GM03348 (cell line): Measurements from ENCODE around the gene BTAF1.
A peak's percentile ranks its signal among the peaks of the same experiment; 100 is the strongest.
"Not testable (repeated sequence)": the region's sequence is repeated elsewhere in the genome, so short reads cannot be mapped to it uniquely, and the experiment has no call there.

ENCODE experiments used
- DNase-seq: peaks from one replicate; pipeline ENCODE4 v3.0.0; 2012; ENCODE audit warnings: low spot score

Gene BTAF1

DNA sequence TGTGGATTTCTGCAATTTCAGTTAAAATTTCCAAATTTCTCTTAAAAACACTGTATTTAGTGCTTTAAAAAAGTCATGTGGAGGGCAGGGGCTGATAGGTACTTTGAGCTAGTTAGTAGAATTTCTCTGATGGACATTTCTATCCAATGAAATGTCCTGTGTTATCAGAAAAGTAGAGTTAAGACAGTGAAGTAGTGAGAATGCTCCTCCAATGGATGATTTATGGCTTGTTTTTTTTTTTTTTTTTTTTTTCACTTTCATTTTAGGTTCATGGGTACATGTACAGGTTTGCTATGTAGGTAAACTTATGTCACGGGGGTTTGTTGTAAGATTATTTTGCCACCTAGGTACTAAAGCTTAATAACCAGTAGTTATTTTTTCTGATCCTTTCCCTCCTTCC is 55.0 kb downstream of the BTAF1 start:
- no peak for DNase-seq

DNA sequence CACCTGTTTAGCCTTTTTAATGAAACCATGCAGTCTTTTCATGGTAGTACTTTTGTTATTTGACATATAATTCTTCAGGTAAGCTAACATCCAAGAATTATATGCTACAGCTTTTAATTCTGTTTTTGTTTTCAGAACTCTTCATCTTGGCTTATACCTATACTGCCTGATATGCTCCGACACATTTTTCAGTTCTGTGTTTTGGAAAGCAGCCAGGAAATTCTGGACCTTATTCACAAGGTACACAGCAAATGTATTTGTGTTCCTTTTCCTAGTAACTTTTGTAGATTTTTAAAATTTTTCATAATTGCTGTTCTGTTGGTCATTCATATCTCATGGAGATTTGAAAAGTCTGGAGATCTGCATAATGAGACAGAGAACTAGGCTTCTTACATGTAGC is 56.7 kb downstream of the BTAF1 start:
- DNase-seq, result no peak

DNA sequence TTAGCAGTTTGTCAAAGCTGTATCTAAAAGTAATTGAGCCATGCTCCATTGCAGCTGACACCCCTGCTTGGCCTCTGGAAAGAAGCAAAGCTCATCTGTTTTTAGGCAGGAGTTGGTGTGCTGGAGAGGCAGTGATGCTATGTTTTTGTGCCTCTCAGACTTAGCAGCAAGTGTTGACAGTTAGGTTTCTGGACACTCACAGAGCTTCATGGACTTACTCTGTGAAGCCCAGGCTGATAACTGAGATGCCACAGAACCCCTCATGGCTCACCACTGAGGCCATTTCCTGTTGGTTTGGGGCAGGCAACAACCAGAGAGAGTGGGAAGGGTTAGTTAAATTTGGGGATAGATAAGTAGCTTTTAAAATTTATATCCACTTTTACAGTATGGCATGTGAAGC is 59.8 kb downstream of the BTAF1 start:
- DNase-seq, result no peak

DNA sequence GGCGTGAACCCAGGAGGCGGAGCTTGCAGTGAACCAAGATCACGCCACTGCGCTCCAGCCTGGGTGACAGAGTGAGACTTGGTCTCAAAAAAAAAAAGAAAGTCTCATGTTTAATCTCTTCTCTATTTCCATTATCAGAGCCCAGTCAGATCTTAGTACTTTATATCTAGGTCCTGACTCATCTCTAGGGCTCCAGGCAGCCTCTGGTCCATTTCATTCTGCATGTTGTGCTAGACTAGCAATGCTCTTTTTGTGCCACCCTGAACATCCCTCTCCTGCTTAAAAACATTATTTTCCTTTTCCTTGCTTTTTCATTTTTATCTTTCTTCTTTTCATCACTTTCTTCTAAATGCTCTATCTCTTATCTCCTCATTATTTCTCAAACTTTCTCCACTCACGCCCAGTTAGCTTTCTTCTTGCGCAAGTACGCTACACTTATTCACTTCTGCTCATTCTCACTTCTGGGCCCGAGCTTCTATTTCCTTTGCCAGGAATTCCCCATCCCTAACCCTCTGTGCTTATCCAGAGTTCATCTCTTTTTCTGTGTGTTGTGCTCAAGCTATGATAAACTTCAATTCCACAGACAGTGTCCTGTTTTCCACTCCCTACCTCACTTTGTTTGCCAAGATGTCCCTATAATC is 63.9 kb downstream of the BTAF1 start:
- DNase-seq, result no peak

DNA sequence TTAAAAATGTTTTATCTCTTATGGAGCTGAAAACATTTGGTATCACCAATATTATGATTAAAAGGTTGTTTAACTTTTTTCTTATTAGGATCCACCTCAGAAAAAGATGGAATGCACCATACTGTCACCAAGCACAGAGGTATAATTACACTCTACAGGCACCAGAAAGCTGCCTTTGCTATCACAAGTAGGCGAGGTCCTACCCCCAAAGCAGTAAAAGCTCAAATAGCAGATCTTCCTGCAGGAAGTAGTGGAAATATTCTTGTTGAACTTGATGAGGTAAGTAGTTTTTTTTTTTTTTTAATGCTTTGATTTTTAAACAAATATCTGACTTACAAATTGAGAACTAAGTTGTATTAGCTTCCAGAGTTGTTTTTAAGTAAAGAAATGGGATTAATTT is 68.5 kb downstream of the BTAF1 start:
- DNase-seq, result no peak

DNA sequence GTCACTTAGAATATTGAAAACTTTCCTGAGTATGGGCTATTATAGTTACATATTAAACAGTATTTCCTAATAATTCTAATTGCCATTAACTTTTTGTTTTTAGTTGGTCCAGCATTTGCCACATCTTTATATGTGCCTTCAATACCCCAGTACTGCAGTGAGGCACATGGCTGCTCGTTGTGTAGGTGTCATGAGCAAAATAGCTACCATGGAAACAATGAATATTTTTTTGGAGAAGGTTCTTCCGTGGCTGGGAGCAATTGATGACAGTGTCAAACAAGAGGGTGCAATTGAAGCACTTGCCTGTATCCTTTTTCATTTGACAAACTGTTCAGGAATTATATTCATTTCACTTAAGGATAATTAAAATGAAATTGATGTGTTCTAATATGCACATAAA is 72.7 kb downstream of the BTAF1 start:
- DNase-seq, result no peak

DNA sequence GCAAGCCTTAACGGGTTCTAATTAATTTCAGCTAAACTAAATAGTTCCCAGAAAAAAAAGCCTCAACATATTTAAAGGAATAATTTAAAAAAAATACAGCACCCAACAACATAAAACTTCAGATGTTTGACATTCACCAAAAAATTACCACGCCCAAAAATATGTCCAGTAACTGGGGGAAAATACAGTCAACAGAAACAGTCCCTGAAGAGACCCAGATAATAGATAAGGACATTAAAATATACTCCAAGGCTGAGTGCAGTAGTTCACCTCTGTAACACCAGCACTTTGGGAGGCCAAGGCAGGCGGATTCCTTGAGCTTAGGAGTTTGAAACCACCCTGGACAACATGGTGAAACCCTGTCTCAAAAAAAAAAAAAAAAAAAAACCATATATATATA is 78.0 kb downstream of the BTAF1 start:
- DNase-seq, result no peak

DNA sequence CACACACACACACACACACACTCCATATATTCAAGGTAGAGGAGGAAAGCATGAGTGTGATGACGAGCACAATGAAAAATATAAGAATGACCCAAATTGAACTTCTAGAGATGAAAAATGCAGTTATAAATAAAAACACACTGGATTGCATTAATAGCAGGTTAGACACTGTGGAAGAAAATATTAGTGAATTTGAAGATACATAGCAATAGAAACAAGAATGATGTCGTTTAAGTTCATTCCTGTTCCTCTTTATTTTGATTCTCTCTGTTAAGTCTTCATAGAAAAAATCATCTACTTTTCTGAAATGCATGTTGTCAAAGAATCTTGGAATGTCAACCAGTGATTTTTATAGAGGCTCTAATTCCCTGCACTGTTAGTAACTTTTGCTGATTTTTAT is 78.4 kb downstream of the BTAF1 start:
- DNase-seq, result no peak

DNA sequence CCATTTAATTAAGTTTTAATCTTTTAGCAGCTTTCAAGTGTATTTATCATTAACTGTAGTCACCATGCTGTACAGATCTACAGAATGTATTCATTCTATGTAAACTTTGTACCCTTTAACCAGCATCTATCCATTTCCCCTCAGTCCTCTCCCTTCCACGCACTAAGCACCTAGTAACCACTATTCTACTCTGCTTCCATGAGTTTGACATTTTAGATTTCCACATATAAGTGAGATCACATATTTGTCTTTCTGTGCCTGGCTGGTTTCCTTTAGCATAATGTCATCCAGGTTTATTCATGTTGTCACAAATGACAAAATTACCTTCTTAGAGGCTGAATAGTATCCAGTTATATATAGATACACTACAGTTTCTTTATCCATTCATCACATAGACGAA is 79.7 kb downstream of the BTAF1 start:
- DNase-seq, result no peak

DNA sequence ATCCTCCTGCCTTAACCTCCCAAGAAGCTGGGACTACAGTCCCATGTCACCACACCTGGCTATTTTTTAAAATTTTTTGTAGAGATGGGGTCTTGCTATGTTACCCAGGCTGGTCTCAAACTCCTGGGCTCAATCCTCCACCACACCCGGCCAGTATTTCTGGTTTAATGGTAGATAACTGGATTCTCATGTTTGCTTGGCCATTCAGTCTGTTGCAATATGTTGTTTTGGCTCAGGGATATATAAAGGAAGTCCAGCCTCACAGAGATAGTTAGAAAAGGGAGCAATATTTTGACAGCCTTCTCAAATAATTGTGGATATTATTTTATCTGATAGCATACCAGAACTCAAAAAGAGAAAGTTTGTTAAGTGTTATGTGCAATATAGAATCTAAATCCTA is 82.4 kb downstream of the BTAF1 start:
- DNase-seq, result no peak

DNA sequence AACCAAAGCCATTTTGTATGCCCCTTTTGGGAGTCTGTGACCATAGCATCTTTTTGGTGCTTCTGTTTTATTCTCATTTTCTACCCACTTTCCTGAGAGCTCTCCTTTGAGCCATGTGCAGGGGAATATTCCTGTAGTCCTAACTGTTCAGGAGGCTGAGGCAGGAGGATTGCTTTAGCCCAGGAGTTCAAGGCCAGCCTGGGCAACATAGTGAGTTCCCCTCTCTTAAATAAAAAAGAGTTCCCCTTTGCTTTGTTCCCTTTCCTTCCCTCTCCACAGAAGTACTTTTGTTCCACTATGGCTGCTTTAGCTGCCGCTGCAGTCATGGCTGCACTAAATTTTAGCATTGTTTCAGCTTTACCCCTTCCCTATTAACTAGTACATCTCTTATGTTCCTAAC is 85.9 kb downstream of the BTAF1 start:
- DNase-seq, result no peak

DNA sequence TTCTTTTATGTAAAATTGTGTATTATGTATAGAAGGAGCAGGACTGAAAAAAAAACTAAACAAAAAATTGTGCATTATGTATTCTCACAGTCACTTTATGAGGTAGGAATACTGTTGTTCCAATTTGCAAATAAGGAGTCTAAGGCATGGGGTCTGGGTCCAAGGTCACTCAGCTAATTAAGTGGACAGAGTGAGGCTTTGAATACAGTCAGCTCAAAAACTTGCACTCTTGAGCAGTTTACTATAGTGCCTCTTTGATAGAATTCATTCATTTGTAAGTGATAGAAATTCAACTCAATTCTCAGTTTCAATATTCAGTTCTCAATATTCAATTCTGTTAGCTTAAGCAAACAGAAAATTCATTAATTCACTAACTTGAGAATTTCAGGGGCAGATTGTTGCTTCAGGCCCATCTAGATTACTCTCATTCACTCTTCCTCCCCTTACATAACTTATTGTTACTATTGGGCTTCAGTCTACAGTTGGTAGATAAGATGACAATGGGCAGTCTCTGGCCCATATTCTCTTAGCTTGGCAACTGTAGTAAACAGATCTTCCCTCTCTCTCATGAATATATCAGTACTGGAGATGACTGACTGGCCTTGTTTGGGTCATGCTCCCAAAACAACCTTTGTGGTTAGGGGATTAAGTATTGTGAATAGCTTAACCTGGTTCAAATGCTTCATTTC is 86.6 kb downstream of the BTAF1 start:
- DNase-seq, result no peak

DNA sequence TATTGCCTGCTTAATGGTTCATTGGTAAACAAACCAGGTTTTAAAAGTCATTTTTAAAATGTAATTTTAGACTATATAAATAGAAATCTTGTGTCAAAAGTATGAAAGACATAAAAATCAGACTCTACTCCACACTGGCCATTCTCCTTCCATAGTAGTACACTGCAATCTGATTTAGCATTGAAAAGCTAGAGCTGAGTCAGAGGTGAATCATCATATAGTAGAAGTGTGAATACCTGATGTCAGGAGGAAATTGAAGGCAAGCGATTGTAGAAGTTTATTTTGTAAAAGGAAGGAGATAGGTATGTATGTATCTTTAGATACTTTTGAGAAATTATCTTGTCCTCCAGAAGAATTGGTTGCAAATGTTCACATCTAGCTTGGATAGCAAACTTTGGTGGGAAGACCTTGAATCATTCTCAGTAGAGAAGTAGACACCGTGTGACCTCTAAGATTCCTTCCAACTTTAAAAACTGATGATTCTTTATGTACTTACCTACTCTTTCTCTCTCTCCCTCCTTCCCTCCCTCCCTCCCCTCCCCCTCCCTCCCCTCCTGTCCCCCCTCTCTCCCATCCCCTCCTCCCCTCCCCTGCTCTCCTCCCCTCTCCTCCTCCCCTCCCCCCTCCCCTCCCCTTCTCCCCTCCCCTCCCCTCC is 88.1 kb downstream of the BTAF1 start:
- DNase-seq, result peak; percentile 23

DNA sequence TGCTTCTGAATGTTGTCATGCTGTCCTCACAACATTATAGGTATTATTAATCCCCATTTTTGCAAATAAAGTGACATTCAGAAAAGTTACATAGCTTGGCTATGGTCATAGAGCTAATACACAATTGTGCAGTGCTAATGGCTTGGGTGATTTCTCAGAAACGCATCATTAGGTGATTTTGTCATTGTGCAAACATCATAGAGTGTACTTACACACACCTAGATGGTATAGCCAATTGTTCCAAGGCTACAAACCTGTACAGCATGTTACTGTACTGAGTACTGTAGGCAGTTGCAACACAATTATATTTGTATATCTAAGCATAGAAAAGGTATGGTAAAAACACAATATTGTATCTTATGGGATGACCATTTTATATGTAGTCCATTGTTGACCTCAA is 91.0 kb downstream of the BTAF1 start:
- DNase-seq, result no peak

DNA sequence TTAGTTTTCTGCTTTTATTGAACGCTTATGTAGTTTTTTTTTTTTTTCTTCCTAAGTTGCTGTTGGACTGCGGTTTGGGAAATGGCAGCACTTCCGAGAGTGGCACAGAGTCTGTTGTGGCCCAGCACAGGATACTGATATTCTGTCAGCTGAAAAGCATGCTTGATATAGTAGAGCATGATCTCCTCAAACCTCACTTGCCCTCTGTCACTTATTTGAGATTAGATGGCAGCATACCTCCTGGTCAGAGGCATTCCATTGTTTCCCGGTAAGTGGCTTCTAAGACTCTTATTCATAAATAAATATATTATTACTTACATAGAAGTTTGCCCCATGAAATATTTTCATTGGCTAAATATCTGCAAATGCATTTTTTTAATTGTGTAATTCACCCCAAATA is 101.1 kb downstream of the BTAF1 start:
- no peak for DNase-seq

DNA sequence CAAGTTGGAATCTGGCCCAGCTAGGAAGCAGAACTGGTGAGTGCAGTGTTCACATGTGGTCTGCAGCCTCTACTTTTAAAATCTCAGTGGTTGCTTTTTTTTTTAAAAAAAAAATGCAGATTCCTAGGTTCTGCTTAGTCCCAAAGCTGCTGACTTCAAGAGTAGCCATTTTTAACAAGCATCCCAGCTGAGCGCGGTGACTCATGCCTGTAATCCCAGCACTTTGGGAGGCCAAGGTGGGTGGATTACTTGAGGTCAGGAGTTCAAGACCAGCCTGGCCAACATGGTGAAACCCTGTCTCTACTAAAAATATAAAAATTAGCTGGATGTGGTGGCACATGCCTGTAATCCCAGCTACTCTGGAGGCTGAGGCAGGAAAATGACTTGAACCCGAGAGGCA is 101.8 kb downstream of the BTAF1 start:
- DNase-seq, result not testable (repeated sequence)

DNA sequence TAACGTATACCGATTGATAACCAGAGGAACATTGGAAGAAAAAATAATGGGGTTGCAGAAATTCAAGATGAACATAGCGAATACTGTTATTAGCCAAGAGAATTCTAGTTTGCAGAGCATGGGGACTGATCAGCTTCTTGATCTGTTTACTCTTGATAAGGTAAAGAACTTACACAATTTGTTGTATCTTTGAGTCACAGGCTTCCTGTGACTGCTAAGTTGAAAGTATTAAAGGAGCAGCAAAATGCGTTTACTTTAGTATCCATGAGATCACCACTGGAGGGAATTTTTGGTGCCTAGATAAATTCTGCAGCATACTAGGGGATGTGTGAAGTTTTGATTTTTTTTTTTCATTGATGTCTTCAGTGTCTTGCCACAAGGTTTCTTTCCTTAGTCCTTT is 103.6 kb downstream of the BTAF1 start:
- DNase-seq, result no peak

DNA sequence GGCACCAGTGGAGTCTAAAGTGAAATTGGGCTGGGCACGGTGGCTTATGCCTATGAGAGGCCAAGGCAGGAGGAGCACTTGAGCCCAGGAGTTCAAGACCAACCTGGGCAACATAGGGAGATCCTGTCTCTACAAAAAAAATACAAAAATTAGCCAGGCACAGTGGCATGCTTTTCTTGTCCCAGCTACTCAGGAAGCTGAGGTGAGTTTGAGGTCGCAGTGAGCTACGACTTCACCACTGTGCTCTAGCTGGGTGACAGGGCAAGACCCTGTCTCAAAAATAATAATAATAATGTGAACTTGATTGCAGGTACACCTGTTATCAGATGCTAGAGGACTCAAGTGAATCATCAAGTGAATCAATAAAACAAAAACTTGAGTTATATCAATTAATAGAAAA is 108.0 kb downstream of the BTAF1 start:
- no peak for DNase-seq

DNA sequence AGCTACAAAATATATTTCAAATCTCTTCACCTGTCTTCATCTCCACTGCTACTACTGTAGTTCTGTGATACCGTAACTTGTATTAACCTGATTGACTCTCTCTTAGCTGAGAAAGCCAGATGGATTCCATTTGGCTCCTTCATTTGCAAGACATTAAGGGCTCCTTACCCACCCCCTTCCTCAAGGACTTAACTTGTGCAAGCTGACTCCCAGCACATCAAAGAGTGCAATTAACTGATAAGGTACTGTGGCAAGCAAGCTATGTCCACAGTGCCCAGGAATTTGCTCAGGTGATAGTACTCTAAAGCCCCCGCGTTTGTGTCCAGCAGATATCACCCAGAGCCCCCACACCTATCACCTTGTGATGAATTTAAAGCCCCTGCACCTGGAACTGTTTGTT is 109.5 kb downstream of the BTAF1 start:
- DNase-seq, result not testable (repeated sequence)

DNA sequence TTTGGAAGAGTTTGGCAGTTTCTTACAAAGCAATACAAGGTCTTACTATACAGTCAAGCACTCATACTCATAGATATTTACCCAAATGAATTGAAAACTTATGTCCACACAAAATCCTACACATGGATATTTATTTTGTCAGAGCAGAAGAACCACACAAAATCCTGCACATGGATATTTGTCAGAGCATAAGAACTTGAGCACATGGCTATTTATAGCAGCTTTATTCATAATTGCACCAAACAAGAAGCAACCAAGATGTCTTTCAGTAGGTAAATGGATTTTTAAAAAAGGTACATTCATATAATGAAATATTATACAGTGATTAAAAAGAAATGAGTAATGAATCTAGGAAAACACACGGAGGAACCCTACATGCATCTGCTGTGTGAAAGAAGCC is 115.4 kb downstream of the BTAF1 start:
- DNase-seq, result no peak

DNA sequence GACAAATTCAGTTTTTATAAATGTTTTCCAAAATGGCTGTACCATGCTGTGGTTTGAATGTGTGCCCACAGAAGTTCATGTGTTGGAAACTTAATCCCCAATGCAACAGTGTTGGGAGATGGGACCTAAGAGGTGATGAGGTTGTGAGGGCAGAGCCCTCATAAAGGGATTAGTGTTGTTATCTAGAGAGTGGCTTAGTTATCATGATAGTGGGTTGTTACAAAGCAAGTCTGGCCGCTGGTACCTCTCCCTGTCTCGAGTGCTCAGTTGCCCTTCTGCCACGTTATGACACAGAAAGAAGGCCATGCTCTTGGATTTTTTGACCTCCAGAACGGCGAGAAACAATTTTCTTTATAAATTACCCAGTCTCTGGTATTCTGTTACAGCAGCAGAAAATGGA is 119.0 kb downstream of the BTAF1 start:
- no peak for DNase-seq

DNA sequence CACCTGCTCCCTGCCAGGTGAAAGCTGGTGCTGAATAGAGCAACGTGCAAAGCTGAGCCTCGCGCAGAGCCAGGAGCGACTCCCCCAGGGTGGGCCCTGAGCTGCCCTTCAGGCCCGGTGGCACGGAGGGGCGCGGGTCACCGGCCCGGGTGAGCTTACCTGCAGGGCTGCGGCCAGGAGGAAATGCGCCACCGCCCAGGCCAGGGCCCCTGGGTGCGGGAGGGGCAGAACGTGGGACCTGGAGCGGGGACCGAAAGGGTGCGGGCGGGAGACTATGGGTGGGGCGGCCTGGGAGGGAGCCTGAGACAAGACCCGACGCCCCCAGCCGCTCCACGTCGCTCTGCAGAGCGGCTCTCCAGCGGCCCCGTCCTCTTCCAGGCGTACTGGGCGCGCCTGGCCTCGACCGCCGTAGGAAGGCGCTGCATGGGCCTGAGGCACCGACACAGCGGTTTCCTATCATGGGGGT is 122.1 kb downstream of the BTAF1 start:
- DNase-seq, result no peak

DNA sequence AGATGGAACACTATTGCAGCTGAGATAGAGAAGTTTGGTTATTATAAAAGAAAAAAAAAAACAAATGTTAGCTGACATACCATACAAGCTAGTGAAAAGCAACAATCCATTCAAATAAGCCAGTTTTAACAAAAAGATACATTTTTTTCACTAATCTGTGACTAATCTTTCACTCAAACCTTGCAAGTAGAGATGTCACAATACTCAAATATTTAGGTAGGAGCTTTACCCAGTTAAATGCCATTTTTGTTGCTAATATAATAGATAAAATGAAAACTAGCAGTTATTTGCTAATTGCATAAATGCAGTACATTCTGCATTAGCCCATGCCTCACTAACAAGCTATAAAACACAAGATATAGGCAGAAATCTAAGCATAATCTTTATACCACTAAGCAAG is 123.6 kb downstream of the BTAF1 start:
- peak; percentile 20 for DNase-seq

DNA sequence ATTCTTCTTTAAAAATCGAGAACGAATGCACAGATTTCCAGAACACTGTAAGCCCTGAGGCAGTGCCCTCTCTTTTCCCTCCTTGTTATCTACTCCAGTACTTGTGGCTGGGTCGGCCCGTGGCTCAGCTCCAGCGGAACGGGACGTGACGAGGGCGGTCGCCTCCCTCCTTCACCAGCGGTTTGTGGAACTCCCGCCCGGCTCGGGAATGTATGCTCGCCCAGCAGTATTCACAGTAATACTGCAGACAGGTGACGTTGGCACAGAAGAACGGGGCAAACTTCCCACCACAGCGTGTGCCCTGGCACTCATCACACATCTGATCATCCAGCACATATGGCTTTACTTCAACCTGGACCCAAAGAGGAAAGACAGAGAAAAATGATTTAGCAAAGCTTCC is 128.5 kb downstream of the BTAF1 start:
- DNase-seq, result no peak
